SU-DHL-6 (cell line): Measurements from ENCODE around the gene IGF2BP3.
A peak's percentile ranks its signal among the peaks of the same experiment; 100 is the strongest.

Experiments
- H2AFZ ChIP-seq: fragments of 200-600 bp; sonication (generic); 2 replicates; pipeline ENCODE4 v1.6.1; 2014; ENCODE audit warnings: low read depth, mild to moderate bottlenecking, moderate library complexity, mixed read lengths, antibody characterized with exemption, low read length; ENCODE audit not compliant: severe bottlenecking
- H3F3A ChIP-seq: fragments of 200-600 bp; shearing (Covaris generic); 2 replicates; pipeline ENCODE4 v1.6.0; 2016; ENCODE audit warnings: antibody characterized with exemption, mild to moderate bottlenecking; ENCODE audit not compliant: insufficient read depth
- H3K27ac ChIP-seq: fragments of 200-600 bp; sonication (generic); 2 replicates; pipeline ENCODE4 v1.5.1; 2016; ENCODE audit warnings: low read depth, mild to moderate bottlenecking, low read length, moderate library complexity, mixed read lengths
- H3K27me3 ChIP-seq: fragments of 200-600 bp; sonication (generic), shearing (Covaris generic); 2 replicates; pipeline ENCODE4 v1.6.0; 2014; ENCODE audit warnings: mild to moderate bottlenecking, low read length
- H3K36me3 ChIP-seq: fragments of 200-600 bp; sonication (generic); 2 replicates; pipeline ENCODE4 v1.6.1; 2014; ENCODE audit warnings: mild to moderate bottlenecking, low read length, mixed read lengths
- H3K4me2 ChIP-seq: fragments of 300-600, 200-600 bp; shearing (Covaris generic), sonication (generic); 2 replicates; pipeline ENCODE4 v1.6.0; 2014; ENCODE audit warnings: low read length, low read depth, mild to moderate bottlenecking; ENCODE audit not compliant: poor library complexity, severe bottlenecking
- H3K4me3 ChIP-seq: fragments of 200-600 bp; sonication (generic); 2 replicates; pipeline ENCODE4 v1.5.1; 2014; ENCODE audit warnings: antibody characterized with exemption, low read length, mild to moderate bottlenecking, mixed read lengths; ENCODE audit not compliant: insufficient read depth, poor library complexity, severe bottlenecking
- H3K79me2 ChIP-seq: fragments of 200-600 bp; sonication (generic); 2 replicates; pipeline ENCODE4 v1.6.1; 2014; ENCODE audit warnings: mild to moderate bottlenecking, low read length, moderate library complexity; ENCODE audit not compliant: insufficient read depth
- H3K9ac ChIP-seq: fragments of 200-600 bp; sonication (generic); 2 replicates; pipeline ENCODE4 v1.7.0; 2014; ENCODE audit warnings: mild to moderate bottlenecking, low read length
- H3K9me2 ChIP-seq: fragments of 200-600 bp; sonication (generic); replicated peaks from 2 replicates; pipeline ENCODE4 v1.6.1; 2014; ENCODE audit warnings: low read length; ENCODE audit not compliant: insufficient read depth
- H3K9me3 ChIP-seq: fragments of 200-600 bp; sonication (generic); 2 replicates; pipeline ENCODE4 v1.6.1; 2014; ENCODE audit warnings: low read length, mixed read lengths; ENCODE audit not compliant: insufficient read depth
- H4K20me1 ChIP-seq: fragments of 200-600 bp; sonication (generic); 2 replicates; pipeline ENCODE4 v1.6.1; 2014; ENCODE audit warnings: low read depth, mild to moderate bottlenecking, antibody characterized with exemption, low read length, moderate library complexity, mixed read lengths
- CTCF ChIP-seq: fragments of 200-600 bp; sonication (generic); IDR thresholded peaks from one replicate; pipeline ENCODE4 v1.5.1; 2017; ENCODE audit warnings: antibody characterized with exemption, mild to moderate bottlenecking, low read length, moderate library complexity; ENCODE audit not compliant: insufficient read depth, poor library complexity, severe bottlenecking
- EZH2phosphoT487 ChIP-seq: fragments of 200-600 bp; sonication (generic), shearing (Covaris generic); conservative IDR thresholded peaks from 2 replicates; pipeline ENCODE4 v1.6.1; 2018; ENCODE audit warnings: mild to moderate bottlenecking, antibody characterized with exemption, low read length, moderate library complexity, mixed read lengths

The IGF2BP3 gene

GRCh38 chr7:23471106-23471859 lies 992 bp upstream of the IGF2BP3 start:
- peaks cover 7% of the 10 kb centered on the region for H3K36me3 ChIP-seq
- no peaks in the 10 kb centered on the region for H3K9me3 ChIP-seq
- no peaks in the 10 kb centered on the region for H3K9me2 ChIP-seq
- H3K27ac ChIP-seq, result peak overlapping the region; percentile 96
- peak overlapping the region; percentile 100 for H3K4me2 ChIP-seq
- no peak for TF ChIP-seq CTCF
- TF ChIP-seq EZH2phosphoT487, result no peak
- H4K20me1 ChIP-seq, result peaks cover 9% of the 10 kb centered on the region; the same call in 1 of the 2 replicates
- H3F3A ChIP-seq, result peaks cover 65% of the 10 kb centered on the region
- H2AFZ ChIP-seq, result no peak overlapping the region
- peak overlapping the region; percentile 92 for H3K9ac ChIP-seq
- H3K4me3 ChIP-seq, result peak overlapping the region; percentile 90
- peaks cover 69% of the 10 kb centered on the region for H3K79me2 ChIP-seq
- no peaks in the 10 kb centered on the region for H3K27me3 ChIP-seq

GRCh38 chr7:23469961-23470250 lies 385 bp downstream of the IGF2BP3 start:
- Histone ChIP-seq H2AFZ (no peak overlapping the region), H3K36me3 (peaks cover 10% of the 10 kb centered on the region), H3K27ac (peak overlapping the region; percentile 96), H3K27me3 (no peaks in the 10 kb centered on the region), H3K9me2 (no peaks in the 10 kb centered on the region), H3K79me2 (peaks cover 78% of the 10 kb centered on the region), H4K20me1 (peaks cover 11% of the 10 kb centered on the region; the same call in 1 of the 2 replicates), H3K9me3 (no peaks in the 10 kb centered on the region), H3K4me2 (peak overlapping the region; percentile 100), H3F3A (peaks cover 56% of the 10 kb centered on the region), H3K4me3 (peak overlapping the region; percentile 90), H3K9ac (peak overlapping the region; percentile 92)
- TF ChIP-seq EZH2phosphoT487 (no peak), CTCF (no peak)

- peak overlapping the region; percentile 90 for H3K4me3 ChIP-seq
Measured at GRCh38 chr7:23469150-23469960, 936 bp downstream of the IGF2BP3 start.

More at GRCh38 chr7:23469150-23469960, 936 bp downstream of the IGF2BP3 start:
- peaks cover 13% of the 10 kb centered on the region for H3K36me3 ChIP-seq
- peaks cover 80% of the 10 kb centered on the region for H3K79me2 ChIP-seq
- peak overlapping the region; percentile 92 for H3K9ac ChIP-seq
- H3F3A ChIP-seq, result peaks cover 53% of the 10 kb centered on the region
- H3K27me3 ChIP-seq, result no peaks in the 10 kb centered on the region
- no peak overlapping the region for H2AFZ ChIP-seq
- H4K20me1 ChIP-seq, result peaks cover 11% of the 10 kb centered on the region; the same call in 1 of the 2 replicates
- H3K9me3 ChIP-seq, result no peaks in the 10 kb centered on the region
- no peaks in the 10 kb centered on the region for H3K9me2 ChIP-seq
- peak overlapping the region; percentile 96 for H3K27ac ChIP-seq
- TF ChIP-seq CTCF (no peak), EZH2phosphoT487 (no peak)
- H3K4me2 ChIP-seq, result peak overlapping the region; percentile 100
